ENCODE data around the gene ATP10D.

GRCh38 chr4:47513461-47513860, 28.4 kb downstream of the ATP10D start:
- TF ChIP-seq GATA3 (IDR thresholded peaks at IDR 0.05; ENCODE audit: low read depth, low read length): no peak
- TF ChIP-seq GATA2 (IDR thresholded peaks at IDR 0.05; ENCODE audit: low read depth, low read length): no peak

Data from SH-SY5Y (cell line).